Hematopoietic multipotent progenitor cell (in vitro differentiated cells): ENCODE results near the gene ADORA1. TPM values are rescaled to one million over a fixed set of nuclear protein-coding genes. Genes with fewer than 3 reads are reported as not detected.

ENCODE experiments used
- DNase-seq, 3 donors: peaks; one replicate each; pipeline ENCODE4 v3.0.0-alpha.2; 2011 to 2015; ENCODE audit warnings: low read depth in 2 of 3, low spot score in 2 of 3
- total RNA-seq: library from RNA; depleted of rRNA; stranded (reverse); fragments of >200 nt; gene quantifications from one replicate; pipeline ENCODE4 v1.2.3, GENCODE V29; 2012

Gene ADORA1
- total RNA-seq, result not detected

DNA sequence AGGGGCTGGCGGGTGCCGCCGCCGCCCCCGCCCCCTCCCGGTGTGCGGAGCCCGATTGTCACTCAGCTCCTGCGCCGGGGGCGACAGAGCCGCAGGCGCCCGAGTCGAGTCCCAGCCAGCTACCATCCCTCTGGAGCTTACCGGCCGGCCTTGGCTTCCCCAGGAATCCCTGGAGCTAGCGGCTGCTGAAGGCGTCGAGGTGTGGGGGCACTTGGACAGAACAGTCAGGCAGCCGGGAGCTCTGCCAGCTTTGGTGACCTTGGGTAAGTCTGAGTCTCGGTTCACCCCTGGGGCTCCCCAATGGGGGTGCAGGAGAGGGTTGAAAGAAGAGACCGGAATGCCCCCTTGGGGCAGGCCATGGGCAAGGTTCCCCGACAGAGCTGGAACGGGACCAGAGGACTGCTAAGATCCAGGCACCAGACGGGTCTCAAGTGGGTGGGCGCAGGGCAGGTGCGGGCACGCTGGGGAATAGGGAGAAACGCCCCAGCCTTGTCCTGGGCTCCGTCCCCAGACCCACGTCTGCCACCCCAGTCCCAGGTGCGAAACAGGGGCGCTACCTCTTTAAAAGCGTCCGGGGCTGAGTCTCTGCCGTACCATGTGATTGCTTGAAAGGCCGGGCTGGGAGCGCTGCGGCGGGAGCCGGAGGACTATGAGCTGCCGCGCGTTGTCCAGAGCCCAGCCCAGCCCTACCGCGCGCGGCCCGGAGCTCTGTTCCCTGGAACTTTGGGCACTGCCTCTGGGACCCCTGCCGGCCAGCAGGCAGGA is at the start of gene ADORA1:
ADORA1 (plus strand) TSS at position 61 of the 765 bp plus-strand sequence. CDS start 1,116 bp downstream, outside the sequence.
- peak in 1 of 3 donors; percentile 39 for DNase-seq

DNA sequence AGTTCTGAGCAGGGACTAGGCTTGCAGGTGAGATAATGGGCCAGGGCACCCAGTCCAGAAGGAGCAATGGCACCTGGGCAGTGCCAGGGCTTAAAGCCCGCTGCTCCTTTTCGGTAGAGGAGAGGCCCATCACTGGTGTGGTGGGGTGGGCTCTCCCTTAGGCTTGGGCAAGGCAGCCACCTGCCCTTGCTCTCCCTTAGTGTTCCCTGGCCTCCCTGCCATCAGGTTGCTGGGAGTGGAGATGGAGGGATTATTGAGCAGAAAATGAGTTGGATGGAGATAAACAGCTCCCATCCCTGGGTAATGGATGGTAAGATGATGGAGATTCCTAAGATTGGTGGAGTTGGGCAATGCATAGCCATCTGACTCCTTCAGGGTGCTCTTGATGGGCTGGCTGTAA is 49.6 kb upstream of the ADORA1 start:
- no peak for DNase-seq

DNA sequence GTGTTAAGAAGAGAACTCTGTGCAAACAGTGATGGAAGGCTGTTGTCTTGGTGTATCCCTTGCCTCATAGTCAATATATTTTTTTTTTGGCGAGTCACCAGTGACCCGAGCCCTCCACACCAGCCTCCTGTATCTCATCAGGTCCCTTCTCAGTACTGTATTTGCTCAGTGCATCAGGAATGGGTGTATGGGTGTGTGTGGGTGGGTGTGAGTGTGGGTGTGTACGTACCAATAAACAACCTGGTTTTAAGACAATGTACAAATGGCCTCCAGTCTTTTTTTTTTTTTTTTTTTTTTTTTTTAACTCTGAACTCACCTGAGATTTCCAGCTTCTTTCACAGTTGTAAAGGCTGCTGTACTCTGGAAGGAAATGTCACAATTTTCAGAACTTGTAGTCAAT is 49.0 kb upstream of the ADORA1 start:
- DNase-seq, result no peak

DNA sequence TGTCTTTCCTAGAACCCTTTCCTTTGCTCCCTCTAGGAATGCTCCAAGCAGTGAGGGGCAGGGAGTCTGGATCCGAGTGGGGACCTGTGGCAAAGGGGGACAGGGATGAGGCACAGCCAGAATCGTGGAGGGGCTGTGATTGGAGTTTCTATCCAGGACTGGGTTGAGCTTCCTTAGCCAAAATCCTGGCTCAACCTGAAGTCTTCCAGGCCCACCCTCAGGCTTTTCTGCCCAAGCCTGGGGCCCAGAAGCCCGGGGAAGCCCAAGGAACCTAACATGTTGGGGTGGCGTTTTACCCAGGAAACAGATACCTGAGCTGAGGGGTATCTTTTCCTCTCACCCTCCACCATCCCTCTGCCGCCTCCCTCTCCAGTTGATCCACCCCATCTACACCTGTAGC is 47.1 kb upstream of the ADORA1 start:
- no peak for DNase-seq

DNA sequence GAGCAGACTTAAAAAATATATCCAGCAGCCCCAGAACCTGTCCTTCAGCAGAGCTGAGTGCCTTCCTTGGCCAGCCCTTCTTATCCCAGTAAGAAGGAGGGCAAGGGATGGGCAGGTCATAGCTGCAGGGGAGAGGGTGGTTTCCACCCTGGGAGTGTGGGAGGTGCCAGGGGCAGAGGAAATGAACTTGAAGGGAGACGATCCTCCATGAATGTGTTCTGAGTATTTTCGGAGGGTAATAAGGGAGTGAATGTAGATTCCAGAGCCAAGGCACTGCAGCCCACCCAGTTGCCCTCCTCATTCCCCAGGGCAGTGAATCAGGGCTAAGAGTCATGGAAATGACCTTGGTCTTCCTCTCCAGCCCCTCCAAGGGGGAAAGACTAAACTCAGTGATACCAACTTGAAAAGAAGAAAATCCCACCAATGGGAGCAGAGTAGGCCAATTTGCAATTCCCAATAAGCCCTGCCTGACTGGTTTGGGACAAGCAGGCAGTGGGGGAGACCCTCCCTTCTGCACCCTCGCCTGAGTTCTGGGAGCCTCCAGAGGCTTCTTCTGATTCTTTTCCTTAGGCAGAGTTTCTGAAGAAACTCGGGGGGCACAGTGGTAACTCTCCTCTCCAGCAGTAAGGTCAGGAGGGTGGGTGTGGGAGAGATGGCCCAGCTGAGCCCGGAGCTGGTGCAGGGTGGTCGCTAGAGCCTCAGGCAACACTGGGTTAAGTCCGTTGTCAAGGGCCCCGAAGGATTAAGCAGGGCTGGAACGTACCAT is 45.9 kb upstream of the ADORA1 start:
- no peak for DNase-seq

DNA sequence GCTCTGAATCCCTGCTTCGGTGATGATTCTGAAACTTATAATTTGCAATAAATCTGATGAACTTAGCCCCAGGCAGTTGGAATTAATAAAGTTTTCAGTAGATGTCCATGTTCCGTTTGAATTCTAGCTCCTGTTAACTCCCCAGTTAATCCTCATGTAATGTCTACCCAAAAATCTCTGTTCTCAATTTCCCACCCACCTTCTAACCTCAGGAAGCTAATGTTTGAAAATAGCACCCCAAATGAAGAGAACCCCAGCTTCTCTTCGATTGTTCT is 45.4 kb upstream of the ADORA1 start:
- no peak for DNase-seq

DNA sequence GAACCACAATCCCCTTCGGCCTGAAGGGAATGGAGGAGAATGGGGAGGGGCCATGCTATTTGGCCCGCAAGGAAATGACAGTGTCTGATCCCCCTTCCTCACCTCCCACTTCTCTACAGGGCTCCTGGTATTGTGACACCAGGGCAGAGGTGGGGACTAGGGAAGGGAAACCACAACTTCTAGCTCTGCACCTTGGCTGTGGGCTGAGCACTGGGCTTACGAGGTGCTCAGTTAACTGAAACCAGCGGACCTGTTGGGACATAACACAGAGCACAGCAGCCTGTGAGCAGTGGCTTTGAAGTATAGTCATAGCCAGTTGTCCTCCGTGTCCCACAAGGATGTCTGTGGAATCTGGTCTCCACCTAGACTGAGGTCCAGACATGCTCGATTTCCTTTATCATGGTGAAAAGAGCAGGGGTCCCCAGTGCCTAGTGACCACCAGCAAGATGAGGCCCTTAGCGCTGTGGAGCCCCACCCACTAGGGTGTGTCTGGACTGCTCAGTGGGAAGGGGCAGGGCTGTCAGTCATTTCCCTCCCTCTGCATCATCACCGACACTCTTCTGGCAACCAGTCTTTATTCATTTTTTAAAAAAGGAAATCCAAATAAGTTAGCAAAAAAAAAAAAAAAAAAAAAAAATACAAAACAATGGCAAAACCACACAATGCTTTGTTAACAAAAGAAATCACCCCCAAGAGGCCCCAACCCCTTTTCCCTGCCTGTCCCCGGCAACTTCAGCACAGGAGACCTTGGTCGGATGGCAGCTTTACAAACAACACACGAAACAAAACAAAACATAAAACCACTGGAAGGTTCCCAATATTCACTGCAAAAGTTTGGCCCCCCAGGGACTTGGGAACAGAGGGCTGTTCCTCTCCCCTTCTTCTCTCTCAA is 44.7 kb upstream of the ADORA1 start:
- DNase-seq, result peak in 1 of 3 donors; percentile 19

DNA sequence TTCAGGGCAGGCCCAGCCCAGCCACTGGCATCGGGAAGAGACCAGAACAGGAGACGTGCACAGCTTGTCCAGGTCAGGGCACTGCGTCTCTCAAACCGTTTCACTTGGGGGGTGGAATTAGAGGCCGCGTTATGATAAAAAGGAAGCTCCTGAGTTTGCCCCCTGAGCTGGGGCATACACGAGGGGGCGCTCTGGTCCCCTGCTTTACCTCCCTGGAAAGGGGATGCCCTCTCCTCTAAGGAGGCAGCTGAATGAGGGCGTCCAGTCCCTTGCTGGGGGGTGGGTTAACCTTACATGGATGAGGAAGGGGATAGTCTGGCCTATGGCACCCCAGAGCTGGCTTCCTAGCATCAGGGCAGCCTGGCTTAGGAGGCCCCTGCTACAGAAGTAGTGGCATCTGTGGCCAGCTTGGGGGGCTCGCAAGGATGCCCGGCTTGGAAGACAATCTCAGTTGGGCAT is 44.0 kb upstream of the ADORA1 start:
- no peak for DNase-seq

DNA sequence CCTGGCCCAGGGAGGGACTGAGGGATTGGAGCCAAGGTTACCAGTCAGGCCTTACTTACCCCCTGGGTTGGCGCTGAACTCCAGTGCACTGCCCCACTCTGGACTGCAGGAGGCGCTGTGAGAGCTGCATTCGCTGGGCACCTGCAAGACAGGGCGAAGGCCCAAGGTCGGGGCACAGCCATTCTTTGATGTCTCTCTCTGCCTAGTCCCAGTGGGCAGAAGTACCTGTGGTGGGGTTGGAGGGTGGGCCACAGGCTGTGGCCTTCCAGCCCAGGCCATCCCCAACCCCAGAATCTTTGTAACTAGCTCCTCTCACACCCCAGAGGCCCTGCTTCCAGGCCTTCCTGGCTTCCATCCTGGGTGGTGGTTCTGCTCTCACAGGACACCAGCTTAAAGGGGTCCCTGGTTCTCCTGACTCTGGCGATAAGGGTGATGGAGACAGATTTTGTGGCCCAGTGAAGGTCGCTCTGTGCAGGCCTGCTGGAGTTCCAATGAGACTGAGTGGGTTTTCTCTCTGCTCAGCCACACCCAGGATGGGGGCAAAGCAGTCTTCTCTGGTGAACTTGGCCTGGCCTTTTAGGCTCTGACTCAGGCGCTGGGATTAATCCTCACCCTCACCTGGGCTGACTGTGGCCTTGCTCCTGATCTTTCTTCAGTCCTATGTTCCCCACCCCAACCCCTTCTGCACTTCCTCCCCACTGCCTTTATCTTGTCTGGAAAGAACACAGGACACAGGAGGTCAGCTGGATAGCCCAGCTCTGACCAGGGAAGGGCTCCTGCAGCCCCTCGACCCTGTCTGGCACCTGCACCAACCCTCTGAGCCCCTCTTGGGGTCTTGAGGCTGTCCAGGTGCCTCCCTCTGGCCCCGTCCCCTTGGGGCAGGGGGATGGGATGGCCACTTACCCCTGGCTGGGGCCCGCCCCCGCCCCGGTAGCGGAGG is 42.7 kb upstream of the ADORA1 start:
- no peak for DNase-seq

DNA sequence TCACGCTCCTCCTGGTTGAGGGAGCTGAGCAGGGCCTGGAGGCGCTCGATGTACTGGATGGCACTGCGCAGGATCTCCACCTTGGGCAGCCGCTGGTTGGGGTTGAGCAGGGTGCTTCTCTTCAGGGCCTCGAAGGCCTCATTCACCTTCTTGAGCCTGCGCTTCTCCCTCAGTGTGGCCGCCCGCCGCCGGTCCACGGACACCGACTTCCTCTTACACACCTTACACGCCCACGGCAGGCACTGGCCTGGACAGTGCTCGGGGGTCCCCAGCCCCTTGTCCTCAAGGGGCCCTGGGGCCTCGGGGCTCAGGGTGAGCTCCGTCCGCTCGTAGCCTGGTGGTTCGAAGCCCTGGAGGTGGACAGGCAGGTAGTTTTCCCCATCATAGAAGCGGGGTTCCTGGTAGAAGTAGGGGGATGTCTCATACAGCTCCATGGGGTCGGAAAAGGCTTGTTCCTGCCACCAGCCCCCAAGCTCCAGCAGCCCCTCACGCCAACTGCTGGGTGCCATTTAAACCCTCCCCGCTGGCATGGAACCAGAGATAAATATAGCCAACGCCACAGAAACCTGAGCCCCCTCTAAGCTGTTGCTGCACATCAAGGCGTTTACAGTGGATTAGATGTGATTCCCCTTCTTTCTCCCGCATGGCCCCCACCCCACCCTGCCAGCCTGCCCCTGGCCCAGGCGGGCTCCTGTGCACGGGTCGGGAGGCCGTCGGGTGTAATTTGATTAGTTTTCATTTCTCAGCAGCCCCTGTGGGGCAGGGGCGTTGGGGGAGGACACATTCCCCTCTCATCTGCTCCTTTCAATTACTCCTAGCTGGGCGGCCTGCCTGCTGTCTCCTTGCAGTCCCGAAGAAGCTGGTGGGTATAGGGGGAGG is 41.8 kb upstream of the ADORA1 start, which contains the start of gene MYOG:
MYOG (minus strand) TSS at position 485 of the 879 bp plus-strand sequence; CDS start at position 434, 51 bp downstream.
- DNase-seq, result no peak

DNA sequence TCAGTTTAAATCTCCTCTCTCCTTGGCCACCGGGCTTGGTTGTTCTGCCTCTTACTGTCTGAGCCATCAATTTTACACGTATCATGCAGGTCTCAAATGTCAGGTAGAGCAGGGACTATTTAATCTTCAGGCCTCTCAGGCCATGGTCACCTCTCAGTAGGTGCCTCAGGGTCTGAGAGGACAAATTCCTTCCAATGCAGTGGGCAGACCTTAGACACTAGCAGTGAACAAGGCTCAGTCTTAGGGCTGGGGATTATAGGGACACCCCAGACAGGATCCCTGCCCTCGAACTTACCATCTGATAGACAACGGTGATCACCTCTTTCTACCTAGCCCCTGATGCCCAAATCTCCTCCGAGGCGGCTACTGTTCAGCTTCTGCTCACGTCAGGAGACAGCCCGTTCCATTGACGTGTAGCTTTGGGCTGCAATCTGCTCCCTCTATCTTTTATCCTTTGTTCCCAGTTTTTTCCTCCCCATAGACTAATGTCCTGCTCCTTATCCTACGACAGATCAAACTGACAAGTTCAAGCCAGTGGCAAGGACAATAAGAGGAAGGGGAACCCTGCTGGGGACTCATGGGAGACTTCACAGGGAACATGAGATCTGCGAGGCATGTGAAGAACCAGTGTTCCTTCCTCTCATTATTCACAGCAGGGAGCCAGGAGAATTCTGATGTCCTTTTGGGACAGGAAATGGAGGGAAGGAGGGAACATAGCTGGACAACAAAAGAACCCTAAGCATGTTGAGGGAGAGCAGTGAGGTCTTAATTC is 40.3 kb upstream of the ADORA1 start:
- DNase-seq, result no peak

DNA sequence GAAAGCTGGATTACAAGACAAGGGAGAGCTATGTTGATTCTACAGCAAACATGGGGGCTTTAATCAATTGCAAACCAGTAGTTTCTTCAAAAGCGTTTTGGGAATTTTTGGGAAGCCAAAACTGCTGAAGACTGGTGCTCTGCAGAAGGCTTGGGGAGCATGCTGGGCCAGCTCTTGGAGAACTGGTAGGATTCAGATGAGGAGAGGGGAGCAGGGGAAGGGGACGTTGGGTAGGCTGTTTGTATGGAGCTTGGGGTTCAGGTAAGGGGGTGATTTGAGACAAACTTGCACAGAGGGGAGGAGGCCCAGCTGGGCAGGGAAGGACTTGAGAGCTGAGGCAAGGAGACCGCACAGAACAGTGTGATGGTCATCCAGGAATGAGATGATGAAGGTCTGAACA is 39.1 kb upstream of the ADORA1 start:
- no peak for DNase-seq

DNA sequence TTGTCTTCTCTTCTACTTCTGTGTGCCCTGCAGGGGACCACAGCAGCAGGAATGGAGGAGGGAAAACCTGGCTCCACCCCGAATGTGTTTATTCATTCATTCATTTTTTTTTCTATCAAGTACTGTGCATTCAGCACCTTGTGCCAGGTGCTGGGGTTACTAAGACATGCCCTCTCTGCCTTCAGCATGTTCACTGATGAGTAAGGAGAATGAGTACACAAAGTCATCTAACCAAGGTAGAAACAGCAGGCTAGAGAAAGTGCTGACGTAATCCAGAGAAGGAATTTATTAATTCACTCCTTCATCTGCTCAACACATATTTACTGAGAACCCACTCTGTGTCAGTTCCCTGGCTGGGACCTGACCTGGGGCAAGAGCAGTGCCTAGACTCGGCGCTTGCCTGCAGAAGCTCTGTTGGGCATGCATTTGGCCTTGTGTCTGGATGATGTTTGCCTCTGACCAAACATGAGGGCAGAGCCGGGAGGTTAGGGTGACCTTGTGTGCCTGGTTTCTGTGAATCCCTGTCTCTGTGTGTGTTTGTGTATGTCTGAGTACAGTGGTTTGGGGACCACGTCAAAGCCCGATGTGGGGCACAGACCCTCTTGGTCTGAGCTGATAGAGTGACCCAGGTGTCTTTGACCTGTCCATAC is 38.4 kb upstream of the ADORA1 start:
- DNase-seq, result no peak

DNA sequence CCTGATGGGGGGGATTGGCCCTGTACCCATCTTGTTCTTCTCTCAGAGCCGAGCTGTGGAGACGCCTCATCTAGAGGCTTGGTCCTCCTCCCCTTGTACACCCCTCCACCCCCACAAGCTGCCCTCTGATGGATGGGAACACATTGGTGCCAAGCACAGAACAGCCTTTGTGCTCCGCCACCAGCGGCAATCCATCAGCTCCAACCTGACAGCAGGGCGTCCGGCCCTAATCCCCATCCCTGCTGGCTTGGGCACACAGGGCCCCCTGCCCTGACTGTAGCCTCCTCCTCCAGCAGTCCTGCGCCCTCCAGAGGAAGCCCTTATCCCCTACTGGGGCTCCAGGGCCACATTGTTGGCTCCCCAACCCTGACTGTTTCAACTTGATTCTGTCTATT is 37.9 kb upstream of the ADORA1 start:
- no peak for DNase-seq

DNA sequence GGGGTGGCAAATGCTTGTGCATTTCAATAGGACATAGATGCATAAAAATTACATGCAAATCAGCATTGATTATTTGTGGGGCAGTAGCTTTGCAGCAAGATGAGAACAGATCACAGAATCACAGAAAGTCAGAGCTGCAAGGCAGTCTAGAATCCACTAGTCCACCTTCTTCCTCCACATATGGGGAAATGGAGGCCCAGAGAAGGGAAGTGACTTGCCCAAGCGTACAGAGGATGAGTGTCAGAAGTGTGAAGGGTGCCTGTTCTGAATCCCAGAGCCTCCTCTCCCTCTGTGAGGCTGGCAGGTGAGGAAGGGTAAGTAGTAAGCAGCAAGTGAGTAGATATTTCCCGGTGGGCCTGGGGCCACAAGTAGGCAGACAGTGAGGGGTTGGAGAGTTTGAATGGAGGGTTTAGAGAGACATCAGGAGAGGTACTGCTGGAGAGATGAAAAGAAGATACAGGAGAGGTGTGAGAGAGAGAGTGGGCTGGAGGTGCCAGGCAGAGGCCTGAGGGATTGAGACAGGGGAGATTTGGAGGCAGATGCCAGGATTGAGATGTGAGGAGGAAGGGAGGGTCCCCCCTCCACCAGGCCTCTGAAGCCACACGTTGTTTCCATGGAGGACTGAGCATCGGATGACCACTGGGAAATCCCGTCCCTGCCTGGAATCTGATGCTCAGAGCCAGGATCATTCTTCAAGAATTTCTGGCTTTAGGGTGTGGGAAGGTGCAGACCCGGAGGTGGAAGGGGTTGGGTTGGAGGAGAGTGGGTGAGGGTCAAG is 36.9 kb upstream of the ADORA1 start:
- no peak for DNase-seq

DNA sequence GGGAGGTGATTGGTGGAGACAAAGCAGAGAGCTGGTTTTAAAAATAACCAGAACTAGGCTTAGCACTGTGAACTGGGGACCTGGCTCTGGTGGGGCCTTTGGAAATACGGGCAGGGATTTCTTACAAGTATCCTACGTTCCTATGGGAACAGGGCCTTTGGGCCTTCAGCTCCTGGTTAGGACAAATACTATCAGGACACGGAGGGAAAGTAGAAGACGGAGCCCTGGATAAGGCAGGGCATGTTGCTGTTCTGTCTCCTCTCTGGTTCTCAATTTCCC is 36.4 kb upstream of the ADORA1 start:
- no peak for DNase-seq

DNA sequence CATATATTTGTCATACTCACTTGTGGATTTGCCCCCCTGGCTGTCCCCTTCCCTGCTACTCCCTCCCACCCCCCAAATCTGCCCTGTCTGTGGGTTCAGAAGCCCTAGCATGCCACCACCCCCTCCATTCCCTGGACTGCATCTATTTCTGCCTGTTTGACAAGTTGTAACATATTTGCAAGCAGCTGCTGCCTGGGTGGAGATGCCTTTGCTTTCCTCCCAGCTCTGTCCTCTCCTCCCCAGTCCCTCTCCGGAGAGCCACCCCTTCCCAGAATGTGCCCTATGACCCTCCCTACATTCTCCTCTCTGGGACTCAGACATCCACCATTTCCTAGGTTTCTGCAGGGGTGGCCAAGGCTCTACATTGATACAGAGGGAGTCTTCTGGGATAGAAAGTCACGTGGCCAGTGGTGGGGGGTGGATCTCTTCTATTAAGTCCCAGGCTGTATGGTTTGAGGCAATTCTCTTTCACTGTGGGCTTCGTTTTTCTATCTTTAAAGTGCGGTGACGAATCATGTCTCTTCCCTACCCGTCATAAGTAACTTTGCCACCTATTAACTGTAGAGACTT is 35.7 kb upstream of the ADORA1 start:
- DNase-seq, result no peak
